IPS-18a (cell line): ENCODE data around the gene CPED1.
"Not testable (repeated sequence)": the region's sequence is repeated elsewhere in the genome, so short reads cannot be mapped to it uniquely, and the experiment has no call there.

Experiments used
- H3K27ac ChIP-seq: one replicate; pipeline ENCODE4 v1.5.1; 2013; ENCODE audit warnings: low read length
- H3K27me3 ChIP-seq: one replicate; pipeline ENCODE4 v1.6.1; 2013; ENCODE audit warnings: mild to moderate bottlenecking, low read length; ENCODE audit not compliant: control insufficient read depth, insufficient read depth
- H3K36me3 ChIP-seq: one replicate; pipeline ENCODE4 v1.6.1; 2013; ENCODE audit warnings: low read depth, low read length; ENCODE audit not compliant: control insufficient read depth
- H3K4me1 ChIP-seq: one replicate; pipeline ENCODE4 v1.6.1; 2013; ENCODE audit warnings: low read depth, low read length; ENCODE audit not compliant: control insufficient read depth
- H3K4me3 ChIP-seq: one replicate; pipeline ENCODE4 v1.5.1; 2013; ENCODE audit warnings: low read length
- H3K9ac ChIP-seq: one replicate; pipeline ENCODE4 v1.6.1; 2013; ENCODE audit warnings: mild to moderate bottlenecking, low read length, moderate library complexity
- H3K9me3 ChIP-seq: one replicate; pipeline ENCODE4 v1.6.1; 2013; ENCODE audit warnings: low read depth, low read length; ENCODE audit not compliant: control insufficient read depth

CPED1 gene

GRCh38 chr7:121071132-121071531, 82.6 kb downstream of the CPED1 start:
- Histone ChIP-seq H3K27ac (no peak overlapping the region), H3K9ac (no peak overlapping the region), H3K4me1 (no peaks in the 10 kb centered on the region), H3K9me3 (no peaks in the 10 kb centered on the region), H3K4me3 (no peak overlapping the region), H3K27me3 (no peaks in the 10 kb centered on the region), H3K36me3 (no peaks in the 10 kb centered on the region)

- Histone ChIP-seq H3K27ac (no peak overlapping the region), H3K9ac (no peak overlapping the region), H3K4me3 (no peak overlapping the region), H3K36me3 (no peaks in the 10 kb centered on the region), H3K9me3 (no peaks in the 10 kb centered on the region), H3K4me1 (no peaks in the 10 kb centered on the region), H3K27me3 (no peaks in the 10 kb centered on the region)
Measured at GRCh38 chr7:121071662-121072061, 83.2 kb downstream of the CPED1 start.

- no peaks in the 10 kb centered on the region for H3K4me1 ChIP-seq
- no peak overlapping the region for H3K27ac ChIP-seq
- H3K9me3 ChIP-seq, result no peaks in the 10 kb centered on the region
- no peak overlapping the region for H3K4me3 ChIP-seq
- H3K27me3 ChIP-seq, result no peaks in the 10 kb centered on the region
- H3K9ac ChIP-seq, result no peak overlapping the region
- no peaks in the 10 kb centered on the region for H3K36me3 ChIP-seq
Measured at GRCh38 chr7:121072826-121073225, 84.3 kb downstream of the CPED1 start.

GRCh38 chr7:121073463-121074099, 85.1 kb downstream of the CPED1 start:
- Histone ChIP-seq H3K9ac (no peak overlapping the region), H3K36me3 (no peaks in the 10 kb centered on the region), H3K27me3 (no peaks in the 10 kb centered on the region), H3K4me1 (no peaks in the 10 kb centered on the region), H3K9me3 (no peaks in the 10 kb centered on the region), H3K27ac (no peak overlapping the region), H3K4me3 (no peak overlapping the region)

- H3K36me3 ChIP-seq, result not testable (repeated sequence)
Measured at GRCh38 chr7:121075424-121075841, 86.9 kb downstream of the CPED1 start.

GRCh38 chr7:121075952-121076349, 87.4 kb downstream of the CPED1 start:
- Histone ChIP-seq H3K27me3 (no peaks in the 10 kb centered on the region), H3K27ac (no peak overlapping the region), H3K4me1 (no peaks in the 10 kb centered on the region), H3K9me3 (no peaks in the 10 kb centered on the region), H3K36me3 (no peaks in the 10 kb centered on the region), H3K4me3 (no peak overlapping the region), H3K9ac (no peak overlapping the region)

More at GRCh38 chr7:121075424-121075841, 86.9 kb downstream of the CPED1 start:
- H3K9ac ChIP-seq, H3K4me1 ChIP-seq, H3K4me3 ChIP-seq, H3K27me3 ChIP-seq, H3K27ac ChIP-seq, H3K9me3 ChIP-seq: not testable (repeated sequence)

GRCh38 chr7:121076350-121077164, 88.0 kb downstream of the CPED1 start:
- Histone ChIP-seq H3K36me3 (no peaks in the 10 kb centered on the region), H3K27me3 (no peaks in the 10 kb centered on the region), H3K27ac (no peak overlapping the region), H3K4me1 (no peaks in the 10 kb centered on the region), H3K9ac (no peak overlapping the region), H3K9me3 (no peaks in the 10 kb centered on the region), H3K4me3 (no peak overlapping the region)

- Histone ChIP-seq H3K4me1 (no peaks in the 10 kb centered on the region), H3K27me3 (no peaks in the 10 kb centered on the region), H3K9ac (no peak overlapping the region), H3K9me3 (no peaks in the 10 kb centered on the region), H3K27ac (no peak overlapping the region), H3K36me3 (no peaks in the 10 kb centered on the region), H3K4me3 (no peak overlapping the region)
Measured at GRCh38 chr7:121077165-121077630, 88.7 kb downstream of the CPED1 start.

- Histone ChIP-seq H3K4me3 (no peak overlapping the region), H3K27me3 (no peaks in the 10 kb centered on the region), H3K4me1 (no peaks in the 10 kb centered on the region), H3K9ac (no peak overlapping the region), H3K36me3 (no peaks in the 10 kb centered on the region), H3K9me3 (no peaks in the 10 kb centered on the region), H3K27ac (no peak overlapping the region)
Measured at GRCh38 chr7:121078701-121079227, 90.3 kb downstream of the CPED1 start.

GRCh38 chr7:121079425-121080169, 91.1 kb downstream of the CPED1 start:
- Histone ChIP-seq H3K27me3 (no peaks in the 10 kb centered on the region), H3K36me3 (no peaks in the 10 kb centered on the region), H3K9ac (no peak overlapping the region), H3K27ac (no peak overlapping the region), H3K9me3 (no peaks in the 10 kb centered on the region), H3K4me3 (no peak overlapping the region), H3K4me1 (no peaks in the 10 kb centered on the region)

GRCh38 chr7:121080257-121080912, 91.9 kb downstream of the CPED1 start:
- H3K9me3 ChIP-seq, result no peaks in the 10 kb centered on the region
- H3K4me3 ChIP-seq, result no peak overlapping the region
- no peaks in the 10 kb centered on the region for H3K36me3 ChIP-seq
- H3K9ac ChIP-seq, result no peak overlapping the region
- H3K27ac ChIP-seq, result no peak overlapping the region
- no peaks in the 10 kb centered on the region for H3K4me1 ChIP-seq
- no peaks in the 10 kb centered on the region for H3K27me3 ChIP-seq
